Neuronal stem cell (in vitro differentiated cells): ENCODE measurements around the gene KCNH5.

ENCODE experiments used
- DNase-seq: peaks from one replicate; pipeline ENCODE4 v3.0.0-alpha.2; 2013; ENCODE audit warnings: low spot score
- H2AFZ ChIP-seq: one replicate; pipeline ENCODE4 v1.6.1; 2013; ENCODE audit warnings: mild to moderate bottlenecking, low read length, inconsistent platforms
- H2AK5ac ChIP-seq: 2 replicates; pipeline ENCODE4 v1.6.1; 2013; ENCODE audit warnings: low read depth, mild to moderate bottlenecking, inconsistent platforms, low read length, moderate library complexity, mixed read lengths
- H2BK120ac ChIP-seq: 2 replicates; pipeline ENCODE4 v1.6.1; 2013; ENCODE audit warnings: low read depth, mild to moderate bottlenecking, inconsistent platforms, low read length, moderate library complexity, mixed read lengths
- H2BK12ac ChIP-seq: one replicate; pipeline ENCODE4 v1.6.1; 2013; ENCODE audit warnings: low read length, inconsistent platforms
- H2BK15ac ChIP-seq: 2 replicates; pipeline ENCODE4 v1.6.1; 2013; ENCODE audit warnings: mild to moderate bottlenecking, low read length, inconsistent platforms, mixed read lengths
- H2BK5ac ChIP-seq: one replicate; pipeline ENCODE4 v1.6.1; 2013; ENCODE audit warnings: inconsistent platforms, mild to moderate bottlenecking, low read length, moderate library complexity
- H3K14ac ChIP-seq: one replicate; pipeline ENCODE4 v1.6.1; 2013; ENCODE audit warnings: low read length, inconsistent platforms
- H3K18ac ChIP-seq: 2 replicates; pipeline ENCODE4 v1.6.1; 2013; ENCODE audit warnings: low read length, inconsistent platforms
- H3K23ac ChIP-seq: 2 replicates; pipeline ENCODE4 v1.6.1; 2013; ENCODE audit warnings: low read depth, mild to moderate bottlenecking, mixed read lengths, low read length, inconsistent platforms; ENCODE audit not compliant: poor library complexity
- H3K27ac ChIP-seq: replicated peaks from 3 replicates; pipeline ENCODE4 v1.5.1; 2013; ENCODE audit warnings: low read length, inconsistent platforms
- H3K27me3 ChIP-seq, 3 experiments: 2 replicates each; pipeline ENCODE4 v1.6.1; 2013; ENCODE audit warnings: low read length in 3 of 3, mild to moderate bottlenecking in 2 of 3, inconsistent platforms in 1 of 3, low read depth in 1 of 3, mixed read lengths in 1 of 3, moderate library complexity in 1 of 3; ENCODE audit not compliant: control insufficient read depth in 3 of 3, insufficient read depth in 3 of 3
- H3K36me3 ChIP-seq, 2 donors: replicated peaks in 1 of 2; 2 replicates each; pipeline ENCODE4 v1.6.1; 2013; ENCODE audit warnings: low read length in 2 of 2; ENCODE audit not compliant: control insufficient read depth in 2 of 2, insufficient read depth in 2 of 2
- H3K4ac ChIP-seq: 2 replicates; pipeline ENCODE4 v1.6.1; 2013; ENCODE audit warnings: inconsistent platforms, mild to moderate bottlenecking, low read length, moderate library complexity
- H3K4me1 ChIP-seq, 2 donors: 1 replicate in 1 of 2; 2 replicates in 1 of 2; pipeline ENCODE4 v1.6.1; 2013; ENCODE audit warnings: low read length in 2 of 2, low read depth in 1 of 2; ENCODE audit not compliant: control insufficient read depth in 2 of 2, insufficient read depth in 1 of 2
- H3K4me2 ChIP-seq: one replicate; pipeline ENCODE4 v1.6.1; 2013; ENCODE audit warnings: mild to moderate bottlenecking, low read length, inconsistent platforms; ENCODE audit not compliant: insufficient read depth, poor library complexity, severe bottlenecking
- H3K4me3 ChIP-seq, 2 donors: 2 replicates each; pipeline ENCODE4 v1.5.1; 2013; ENCODE audit warnings: low read length in 2 of 2, mild to moderate bottlenecking in 2 of 2, inconsistent platforms in 1 of 2, moderate library complexity in 1 of 2
- H3K79me1 ChIP-seq: one replicate; pipeline ENCODE4 v1.6.1; 2013; ENCODE audit warnings: low read depth, mild to moderate bottlenecking, inconsistent platforms, low read length, moderate library complexity
- H3K9ac ChIP-seq: one replicate; pipeline ENCODE4 v1.6.1; 2013; ENCODE audit warnings: mild to moderate bottlenecking, low read depth, low read length, inconsistent platforms; ENCODE audit not compliant: poor library complexity
- H3K9me3 ChIP-seq, 2 donors: replicated peaks in 1 of 2; 2 replicates each; pipeline versions ENCODE3 to v1.6.1; 2013; ENCODE audit warnings: low read length in 2 of 2, mild to moderate bottlenecking in 2 of 2, inconsistent platforms in 1 of 2, low read depth in 1 of 2, mixed read lengths in 1 of 2, moderate library complexity in 1 of 2; ENCODE audit not compliant: control insufficient read depth in 2 of 2, insufficient read depth in 1 of 2
- H4K8ac ChIP-seq: one replicate; pipeline ENCODE4 v1.6.1; 2013; ENCODE audit warnings: low read depth, mild to moderate bottlenecking, inconsistent platforms, low read length, moderate library complexity
- H4K91ac ChIP-seq: one replicate; pipeline ENCODE4 v1.6.1; 2013; ENCODE audit warnings: low read length, low read depth, mild to moderate bottlenecking, inconsistent platforms; ENCODE audit not compliant: poor library complexity
- WGBS, 2 donors: extraction: QIAGEN DNeasy Blood & Tissue Kit; methylation state at CpG; one replicate each; pipeline ENCODE4 v1.1.7; 2013; ENCODE audit warnings: missing lambda C conversion rate in 2 of 2, mixed read lengths in 1 of 2; ENCODE audit not compliant: insufficient read length in 2 of 2, insufficient replicate concordance in 1 of 2; ENCODE audit errors: extremely low coverage in 2 of 2; 5-methylcytosine and 5-hydroxymethylcytosine counted together

KCNH5 gene

DNA sequence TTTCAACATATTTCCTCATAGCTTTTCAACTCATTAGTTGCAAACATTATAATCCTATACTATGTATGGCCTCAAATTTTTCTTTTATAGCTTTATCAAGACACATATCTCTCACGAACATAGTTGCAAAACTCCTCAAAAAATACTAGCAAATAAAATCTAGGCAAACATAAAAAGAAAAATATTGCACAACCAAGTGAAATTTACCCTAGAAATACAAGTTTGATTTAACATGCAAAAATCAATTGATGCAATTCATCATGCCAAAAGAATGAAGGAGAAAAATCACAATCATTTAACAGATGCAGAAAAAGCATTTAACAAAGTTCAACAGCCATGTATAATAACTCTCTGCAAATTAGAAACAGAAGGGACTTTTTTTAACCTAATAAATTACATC lies 33.3 kb upstream of the KCNH5 start:
- Histone ChIP-seq H3K36me3 (no peaks in the 10 kb centered on the region), H2BK12ac (no peak overlapping the region), H3K18ac (no peak overlapping the region), H2BK120ac (no peak overlapping the region), H3K79me1 (no peaks in the 10 kb centered on the region), H2AK5ac (no peak overlapping the region), H3K4me1 (no peaks in the 10 kb centered on the region), H3K4me2 (no peak overlapping the region), H3K4me3 (no peak overlapping the region), H2BK15ac (no peak overlapping the region), H3K23ac (no peak overlapping the region), H3K9ac (no peak overlapping the region), H2BK5ac (no peak overlapping the region), H3K9me3 (no peaks in the 10 kb centered on the region), H3K27ac (no peak overlapping the region), H4K8ac (no peak overlapping the region), H3K27me3 (no peaks in the 10 kb centered on the region), H2AFZ (no peak overlapping the region), H3K14ac (no peak overlapping the region), H4K91ac (no peak overlapping the region), H3K4ac (no peak overlapping the region)
- WGBS, 2 donors: no CpG with 5 or more reads among the region's 1 CpG
- DNase-seq: no peak

GRCh38 chr14:63076488-63076887 lies 31.2 kb upstream of the KCNH5 start:
- no peaks in the 10 kb centered on the region for H3K9me3 ChIP-seq
- H3K4ac ChIP-seq: no peak overlapping the region
- no peak overlapping the region for H3K9ac ChIP-seq
- H2BK12ac ChIP-seq: no peak overlapping the region
- H4K8ac ChIP-seq: no peak overlapping the region
- no peaks in the 10 kb centered on the region for H3K79me1 ChIP-seq
- no peak overlapping the region for H3K23ac ChIP-seq
- H2AK5ac ChIP-seq: no peak overlapping the region
- no peak overlapping the region for H3K4me2 ChIP-seq
- no peak for DNase-seq
- H4K91ac ChIP-seq: no peak overlapping the region
- H2BK15ac ChIP-seq: no peak overlapping the region
- H2BK120ac ChIP-seq: no peak overlapping the region
- no peaks in the 10 kb centered on the region for H3K4me1 ChIP-seq
- H3K27ac ChIP-seq: no peak overlapping the region
- no peaks in the 10 kb centered on the region for H3K27me3 ChIP-seq
- H3K36me3 ChIP-seq: no peaks in the 10 kb centered on the region
- H2AFZ ChIP-seq: no peak overlapping the region
- no peak overlapping the region for H2BK5ac ChIP-seq
- no peak overlapping the region for H3K14ac ChIP-seq
- H3K18ac ChIP-seq: no peak overlapping the region
- H3K4me3 ChIP-seq: no peak overlapping the region

GRCh38 chr14:63055631-63056030 lies 10.4 kb upstream of the KCNH5 start:
- Histone ChIP-seq H3K4ac (no peak overlapping the region), H2BK12ac (no peak overlapping the region), H3K18ac (no peak overlapping the region), H3K9me3 (no peaks in the 10 kb centered on the region), H4K91ac (no peak overlapping the region), H2BK120ac (no peak overlapping the region), H3K36me3 (no peaks in the 10 kb centered on the region), H3K4me3 (no peak overlapping the region), H2AFZ (no peak overlapping the region), H3K14ac (no peak overlapping the region), H3K23ac (no peak overlapping the region), H3K4me1 (no peaks in the 10 kb centered on the region), H3K27me3 (peaks cover 0 to 4% (median 0%) of the 10 kb centered on the region in 3 experiments), H2BK5ac (no peak overlapping the region), H3K4me2 (no peak overlapping the region), H3K79me1 (no peaks in the 10 kb centered on the region), H3K27ac (no peak overlapping the region), H2AK5ac (no peak overlapping the region), H3K9ac (no peak overlapping the region), H2BK15ac (no peak overlapping the region), H4K8ac (no peak overlapping the region)
- WGBS, 2 donors: no CpG with 5 or more reads among the region's 1 CpG
- DNase-seq: no peak

DNA sequence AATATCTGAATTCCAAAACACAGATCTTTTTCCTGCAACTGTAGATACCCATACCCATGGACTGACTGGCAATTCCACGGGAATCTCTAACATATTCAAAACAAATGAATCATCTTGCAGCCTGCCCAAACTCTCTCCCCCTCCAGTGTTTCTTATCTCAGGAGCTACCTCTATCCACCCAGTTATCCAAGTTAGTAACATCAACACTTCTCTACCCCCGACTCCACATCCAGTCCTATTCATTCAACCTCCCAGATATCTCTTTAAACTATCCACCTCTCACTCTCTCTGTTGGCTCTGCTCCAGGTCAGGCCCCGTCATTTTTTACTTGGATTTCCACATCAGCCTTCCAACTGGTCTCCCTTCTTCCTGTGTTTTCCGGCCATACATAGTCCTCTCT lies 6.7 kb upstream of the KCNH5 start:
- no peaks in the 10 kb centered on the region for H3K4me1 ChIP-seq
- no peak overlapping the region for H3K4me2 ChIP-seq
- no peak overlapping the region for H3K18ac ChIP-seq
- no peak overlapping the region for H2AK5ac ChIP-seq
- H3K27me3 ChIP-seq: peaks cover 0 to 35% (median 0%) of the 10 kb centered on the region in 3 experiments
- H4K91ac ChIP-seq: no peak overlapping the region
- H2AFZ ChIP-seq: no peak overlapping the region
- H2BK15ac ChIP-seq: no peak overlapping the region
- no peak overlapping the region for H3K4ac ChIP-seq
- WGBS, 2 donors: 100% methylated on average over 1 of the region's 4 CpGs; no CpG with 5 or more reads in 1 of the 2 donors
- no peak overlapping the region for H2BK120ac ChIP-seq
- no peak overlapping the region for H4K8ac ChIP-seq
- no peak overlapping the region for H2BK5ac ChIP-seq
- no peak overlapping the region for H3K4me3 ChIP-seq
- H3K23ac ChIP-seq: no peak overlapping the region
- no peaks in the 10 kb centered on the region for H3K79me1 ChIP-seq
- H3K36me3 ChIP-seq: no peaks in the 10 kb centered on the region
- H2BK12ac ChIP-seq: no peak overlapping the region
- no peak overlapping the region for H3K14ac ChIP-seq
- DNase-seq: no peak
- H3K9me3 ChIP-seq: no peaks in the 10 kb centered on the region
- no peak overlapping the region for H3K9ac ChIP-seq
- no peak overlapping the region for H3K27ac ChIP-seq
